Activated T-cell treated with anti-CD3 and anti-CD28 coated beads for 24 hours (primary cell): Measurements from ENCODE around the gene CACNB2.
"Not testable (repeated sequence)": the region's sequence is repeated elsewhere in the genome, so short reads cannot be mapped to it uniquely, and the experiment has no call there.

Source experiments
- DNase-seq: peaks from one replicate; pipeline ENCODE4 v3.0.0-alpha.2; 2020; ENCODE audit warnings: low read depth

The CACNB2 gene

DNA sequence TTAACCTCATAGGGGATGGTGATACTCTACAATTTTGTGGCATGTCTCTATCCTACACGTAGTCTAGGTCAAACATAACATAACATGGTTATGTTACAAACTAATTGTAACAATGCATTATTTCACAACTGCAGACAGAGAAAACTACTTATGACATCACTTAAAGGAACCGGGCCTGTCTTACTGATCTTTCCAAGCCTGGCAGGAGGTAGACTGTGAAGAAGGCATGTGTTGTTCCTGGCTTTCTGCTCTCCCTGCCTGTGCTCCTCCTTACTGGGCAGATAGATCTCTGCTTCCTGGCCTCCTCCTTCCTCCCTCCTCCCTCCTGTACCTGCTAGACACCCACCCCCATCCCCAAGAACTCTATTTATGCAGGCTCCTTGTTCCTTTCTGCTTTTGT is 5.4 kb downstream of the CACNB2 start:
- DNase-seq = no peak

DNA sequence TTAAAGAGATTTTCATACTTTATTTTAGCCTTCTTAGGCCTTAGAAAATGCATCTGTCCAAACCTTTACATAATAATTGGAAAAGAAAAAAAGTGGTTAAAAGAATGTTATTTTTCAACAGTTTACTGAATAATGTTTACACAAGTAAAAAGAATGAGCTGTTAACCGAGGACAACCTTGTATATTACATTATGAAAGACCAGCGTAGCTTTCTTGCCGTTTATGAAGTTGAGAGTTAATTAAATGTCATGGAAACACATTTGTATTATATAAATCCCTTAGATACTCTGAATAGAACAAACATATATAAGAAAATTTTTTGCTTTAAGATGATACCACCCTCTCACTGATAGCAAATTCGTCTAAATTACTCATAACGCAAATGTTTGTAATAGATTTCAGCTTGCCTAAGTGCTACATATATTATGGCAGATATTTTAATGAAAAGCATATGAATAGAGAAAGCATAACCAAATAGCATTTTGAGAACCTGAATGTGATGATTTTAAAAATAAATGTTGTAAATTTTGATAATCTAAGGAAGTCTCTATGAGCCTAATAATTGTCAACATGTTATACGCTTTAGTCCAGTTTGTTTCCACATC is 9.1 kb downstream of the CACNB2 start:
- no peak for DNase-seq

DNA sequence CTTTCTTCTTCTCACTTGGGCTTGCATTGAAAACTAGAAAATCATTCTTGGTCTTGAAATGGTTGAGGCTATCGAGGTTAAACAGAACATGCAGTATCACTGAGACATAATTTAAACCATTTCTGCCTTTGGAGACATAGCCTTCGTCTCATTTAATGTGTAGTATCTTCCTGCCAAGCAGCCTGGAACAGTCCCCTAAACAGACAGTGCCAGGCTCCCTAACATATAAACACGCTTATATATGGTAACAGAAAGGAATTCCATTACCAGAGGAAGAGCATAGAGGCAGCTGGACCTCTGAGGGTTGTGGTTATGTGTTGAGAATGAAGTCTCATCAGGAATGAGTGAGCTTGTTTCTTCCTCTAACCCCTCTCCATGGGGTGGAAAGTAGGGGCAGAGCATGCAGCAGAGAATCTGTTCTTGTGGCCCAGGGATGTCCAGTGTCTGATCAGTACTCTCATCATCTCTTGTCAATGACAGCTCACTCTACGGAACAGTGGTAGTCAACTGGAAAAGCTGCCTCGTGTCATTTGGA is 11.2 kb downstream of the CACNB2 start:
- DNase-seq = no peak

DNA sequence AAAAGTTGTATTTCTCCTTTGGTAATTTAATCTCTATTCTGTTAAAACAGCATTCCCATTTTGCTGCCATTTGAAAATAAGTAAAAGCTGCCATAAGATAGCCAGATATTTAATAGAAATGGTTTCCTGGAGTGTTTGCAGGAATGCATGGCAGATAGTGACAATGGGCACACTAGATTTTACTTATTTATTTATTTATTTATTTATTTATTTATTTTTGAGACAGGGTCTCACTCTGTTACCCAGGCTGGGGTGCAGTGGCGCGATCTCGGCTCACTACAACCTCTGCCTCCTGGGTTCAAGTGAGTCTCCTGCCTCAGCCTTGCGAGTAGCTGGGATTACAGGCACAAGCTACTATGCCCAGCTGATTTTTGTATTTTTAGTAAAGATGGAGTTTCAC is 13.2 kb downstream of the CACNB2 start:
- DNase-seq = not testable (repeated sequence)

- DNase-seq = no peak
These were observed 15.1 kb downstream of the CACNB2 start for GRCh38 chr10:18155321-18155720.

DNA sequence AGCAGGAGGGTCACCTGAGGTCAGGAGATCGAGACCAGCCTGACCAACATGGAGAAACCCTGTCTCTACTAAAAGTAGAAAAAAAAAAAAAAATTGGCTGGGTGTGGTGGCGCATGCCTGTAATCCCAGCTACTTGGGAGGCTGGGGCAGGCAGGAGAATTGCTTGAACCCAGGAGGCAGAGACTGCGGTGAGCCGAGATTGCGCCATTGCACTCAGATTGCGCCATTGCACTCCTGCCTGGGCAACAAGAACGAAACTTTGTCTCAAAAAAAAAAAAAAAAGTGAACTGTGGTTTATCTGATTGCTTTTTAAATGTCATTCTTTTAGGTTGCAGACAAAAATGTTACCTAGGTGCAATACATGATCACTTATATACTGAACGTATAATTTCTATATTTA is 16.6 kb downstream of the CACNB2 start:
- not testable (repeated sequence) for DNase-seq

DNA sequence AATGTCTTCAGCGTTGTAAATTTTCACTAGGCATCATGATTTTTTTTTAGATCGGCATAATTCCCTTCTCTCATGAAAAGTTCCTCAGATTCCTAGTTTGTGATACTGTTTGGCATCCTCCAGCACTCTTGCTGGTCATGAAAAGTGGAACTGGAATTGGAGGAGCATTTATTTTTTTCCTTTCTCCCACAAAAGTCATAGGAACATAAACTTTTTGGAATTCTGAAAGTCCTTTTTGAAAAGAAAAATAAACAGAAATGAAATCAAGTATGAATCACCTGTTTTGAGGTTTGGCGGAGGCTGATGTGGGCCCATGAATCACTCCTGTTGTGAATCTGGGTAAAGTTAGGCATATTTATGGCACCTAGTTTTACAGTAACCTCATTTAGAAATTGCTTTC is 17.7 kb downstream of the CACNB2 start:
- no peak for DNase-seq

- DNase-seq = no peak
These were observed 18.6 kb downstream of the CACNB2 start for GRCh38 chr10:18158773-18159265.

GRCh38 chr10:18159557-18159956 is 19.3 kb downstream of the CACNB2 start:
- no peak for DNase-seq

DNA sequence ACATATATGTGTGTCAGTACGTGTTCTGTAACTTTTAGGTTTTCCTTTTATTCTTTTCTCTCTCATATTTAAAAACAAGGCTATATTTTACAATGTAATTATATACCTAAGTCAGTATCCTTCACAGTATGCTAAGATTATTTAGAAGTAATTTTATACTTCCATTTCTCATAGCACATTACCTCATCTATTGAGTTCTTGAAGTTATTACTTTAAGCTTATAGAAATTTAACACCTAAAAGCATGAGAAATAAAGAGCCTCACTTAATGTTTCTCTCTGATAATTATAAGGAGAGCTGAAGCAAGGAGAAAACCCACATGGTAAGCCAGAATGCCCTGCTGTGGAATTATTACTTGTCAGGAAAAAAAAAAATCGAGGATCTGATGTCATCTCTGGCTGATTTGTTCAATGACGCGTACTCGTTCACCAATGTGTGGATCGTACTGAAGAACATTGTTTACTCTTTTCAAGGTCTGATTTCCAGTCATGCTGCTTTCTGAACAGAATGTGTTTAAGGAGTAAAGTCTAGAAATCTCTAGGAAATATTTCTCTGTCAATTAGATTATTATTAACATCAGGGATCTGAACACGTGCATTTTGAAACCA is 21.9 kb downstream of the CACNB2 start:
- no peak for DNase-seq

GRCh38 chr10:18164093-18164492 is 23.9 kb downstream of the CACNB2 start:
- DNase-seq = no peak

GRCh38 chr10:18164748-18165361 is 24.6 kb downstream of the CACNB2 start:
- no peak for DNase-seq

DNA sequence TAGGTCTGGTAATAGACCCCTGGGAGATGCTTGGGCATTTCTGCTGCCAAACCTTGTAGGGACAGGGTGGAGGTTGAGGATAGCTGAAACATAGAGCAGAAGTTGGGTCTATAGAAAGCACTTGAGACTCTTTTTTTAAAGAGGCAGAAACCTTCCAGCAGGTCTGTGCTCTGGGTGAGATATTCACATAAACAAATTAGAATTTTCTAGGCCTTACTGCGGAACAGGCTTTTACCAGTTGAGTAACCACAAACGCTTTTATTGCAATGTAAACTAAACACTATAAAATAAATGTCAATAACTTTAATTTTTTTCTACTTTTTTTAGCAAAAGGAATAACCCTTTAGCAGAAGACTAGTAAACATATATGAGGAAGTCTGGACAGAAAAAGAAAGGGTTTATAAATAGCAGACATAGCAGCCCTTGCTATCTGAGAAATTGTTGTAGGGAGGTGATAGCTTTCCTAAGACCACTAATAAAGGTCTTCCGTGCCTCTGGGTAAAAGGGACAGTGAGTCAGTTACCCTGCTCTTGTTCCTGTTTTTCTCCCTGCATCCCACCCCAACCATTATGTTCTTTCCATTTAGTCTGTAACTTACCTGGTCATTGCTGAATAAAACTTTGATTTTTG is 38.7 kb downstream of the CACNB2 start:
- DNase-seq = no peak

DNA sequence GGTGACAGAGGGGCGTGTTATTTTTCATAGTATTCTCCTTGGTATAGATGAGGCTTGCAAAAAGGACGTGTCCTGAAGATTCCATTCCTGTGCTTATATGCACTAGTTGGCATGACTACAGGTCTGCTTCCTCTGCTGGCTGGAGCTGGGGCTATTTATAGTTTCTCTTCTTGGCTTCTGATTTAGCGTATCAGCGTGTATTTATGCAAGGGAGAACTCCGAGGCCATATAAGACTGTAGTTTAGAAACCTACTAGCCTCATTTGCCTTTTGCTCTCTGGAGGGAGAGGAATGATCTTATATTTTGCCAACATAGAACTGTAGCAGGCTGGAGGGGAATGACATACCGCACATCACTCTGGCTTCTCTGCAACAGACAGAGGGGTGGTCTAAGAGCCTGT is 39.7 kb downstream of the CACNB2 start:
- DNase-seq = no peak

GRCh38 chr10:18181382-18181781 is 41.2 kb downstream of the CACNB2 start:
- DNase-seq = not testable (repeated sequence)

GRCh38 chr10:18185621-18186020 is 45.4 kb downstream of the CACNB2 start:
- DNase-seq = no peak

DNA sequence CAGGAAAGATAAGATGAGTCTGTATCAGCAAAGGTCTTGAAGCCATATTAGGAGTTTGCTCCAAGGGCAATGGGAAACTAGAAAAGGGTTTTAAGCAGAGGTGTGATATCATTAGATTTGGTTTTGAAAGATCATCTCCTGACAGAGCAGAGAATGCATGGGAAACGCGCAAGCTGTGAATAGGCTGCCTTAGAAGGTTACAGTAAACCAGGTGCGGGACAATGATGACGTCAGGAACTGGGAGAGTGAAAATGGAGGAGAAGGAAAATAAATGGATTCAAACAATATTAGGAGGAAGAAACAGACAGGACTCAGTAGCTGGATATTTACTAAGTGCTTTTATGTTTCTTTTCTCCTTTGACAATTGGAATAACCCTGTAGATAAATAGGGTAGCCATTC is 50.6 kb downstream of the CACNB2 start:
- no peak for DNase-seq

- no peak for DNase-seq
These were observed 54.4 kb downstream of the CACNB2 start for GRCh38 chr10:18194634-18195033.

GRCh38 chr10:18195060-18195799 is 55.0 kb downstream of the CACNB2 start:
- no peak for DNase-seq

- no peak for DNase-seq
These were observed 56.8 kb downstream of the CACNB2 start for GRCh38 chr10:18196806-18197550.

DNA sequence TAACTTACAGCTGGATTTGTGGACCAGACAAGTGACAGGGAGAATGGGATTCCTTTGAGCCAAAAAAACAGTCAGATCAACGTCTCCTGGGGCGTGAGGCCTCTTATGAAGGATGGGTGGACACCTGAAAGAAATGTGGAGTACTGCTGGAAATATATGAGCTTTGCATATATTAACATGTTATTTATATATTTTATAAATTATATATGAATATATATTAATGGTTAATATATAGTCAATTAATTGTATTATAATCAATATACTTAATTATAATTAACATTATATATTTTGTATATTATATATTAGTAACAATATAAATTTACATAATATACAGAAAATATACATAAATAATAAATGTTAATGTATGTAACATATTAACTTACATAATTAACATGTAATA is 57.5 kb downstream of the CACNB2 start:
- DNase-seq = no peak
